ENCODE measurements around the gene NR1H3. TPM values are rescaled to one million over a fixed set of nuclear protein-coding genes. Genes with fewer than 3 reads are reported as not detected.

The NR1H3 gene
- polyA plus RNA-seq, 1 of the 3 experiments (the other 2 are of a cell fraction) = 7.3 TPM

DNA sequence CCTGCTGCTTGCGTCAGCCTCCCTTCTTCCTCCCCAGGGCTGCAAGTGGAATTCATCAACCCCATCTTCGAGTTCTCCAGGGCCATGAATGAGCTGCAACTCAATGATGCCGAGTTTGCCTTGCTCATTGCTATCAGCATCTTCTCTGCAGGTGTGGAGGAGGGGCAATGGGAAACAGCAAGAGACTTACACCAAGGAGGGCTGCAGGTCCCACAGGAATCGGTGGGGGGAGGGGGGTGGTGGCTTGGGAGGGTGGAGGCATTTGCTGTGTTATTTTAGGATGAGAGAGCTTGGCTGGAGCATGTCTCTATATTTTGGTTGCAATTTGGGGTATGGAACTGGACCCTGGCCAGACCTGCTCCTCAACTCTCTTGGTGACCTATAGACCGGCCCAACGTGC lies 10.1 kb downstream of the NR1H3 start:
- no peaks in the 10 kb centered on the region for H3K9me3 ChIP-seq
- WGBS (ENCODE audit: low lambda C conversion rate) = 98% methylated on average over 6 of the region's 6 CpGs
- no peak overlapping the region for H3K9ac ChIP-seq
- no peak overlapping the region for H3K4me3 ChIP-seq (ENCODE audit: low read depth in 2 of 2, low read length in 1 of 2)
- H3K4me2 ChIP-seq = no peak overlapping the region
- no peak overlapping the region for H2AFZ ChIP-seq (ENCODE audit: low read depth)
- no peaks in the 10 kb centered on the region for H3K9me2 ChIP-seq
- H3K4me1 ChIP-seq (ENCODE audit: control insufficient read depth in 1 of 2, insufficient read depth in 2 of 2, low read depth in 1 of 2, low read length in 1 of 2) = peaks cover 34 to 49% of the 10 kb centered on the region in 2 experiments
- ChIA-PET CTCF (interaction anchor here (1.1 to 1.8 kb wide), 5 partner anchors 8 to 115 kb away, joined by 4 to 15 read pairs (median 6); no protein-coding TSS in a partner anchor), POLR2A (no interaction called here)
- TF ChIP-seq TAF1 (IDR thresholded peaks at IDR 0.05; ENCODE audit: borderline replicate concordance, low read depth, low read length) (no peak), FOXJ3 (CRISPR knock-in tag; IDR thresholded peaks at IDR 0.05) (no peak)
- TF ChIP-seq, protein P1, sequence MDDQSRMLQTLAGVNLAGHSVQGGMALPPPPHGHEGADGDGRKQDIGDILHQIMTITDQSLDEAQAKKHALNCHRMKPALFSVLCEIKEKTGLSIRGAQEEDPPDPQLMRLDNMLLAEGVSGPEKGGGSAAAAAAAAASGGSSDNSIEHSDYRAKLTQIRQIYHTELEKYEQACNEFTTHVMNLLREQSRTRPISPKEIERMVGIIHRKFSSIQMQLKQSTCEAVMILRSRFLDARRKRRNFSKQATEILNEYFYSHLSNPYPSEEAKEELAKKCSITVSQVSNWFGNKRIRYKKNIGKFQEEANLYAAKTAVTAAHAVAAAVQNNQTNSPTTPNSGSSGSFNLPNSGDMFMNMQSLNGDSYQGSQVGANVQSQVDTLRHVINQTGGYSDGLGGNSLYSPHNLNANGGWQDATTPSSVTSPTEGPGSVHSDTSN (IDR thresholded peaks at IDR 0.05) = no peak
- TF ChIP-seq, protein P2, sequence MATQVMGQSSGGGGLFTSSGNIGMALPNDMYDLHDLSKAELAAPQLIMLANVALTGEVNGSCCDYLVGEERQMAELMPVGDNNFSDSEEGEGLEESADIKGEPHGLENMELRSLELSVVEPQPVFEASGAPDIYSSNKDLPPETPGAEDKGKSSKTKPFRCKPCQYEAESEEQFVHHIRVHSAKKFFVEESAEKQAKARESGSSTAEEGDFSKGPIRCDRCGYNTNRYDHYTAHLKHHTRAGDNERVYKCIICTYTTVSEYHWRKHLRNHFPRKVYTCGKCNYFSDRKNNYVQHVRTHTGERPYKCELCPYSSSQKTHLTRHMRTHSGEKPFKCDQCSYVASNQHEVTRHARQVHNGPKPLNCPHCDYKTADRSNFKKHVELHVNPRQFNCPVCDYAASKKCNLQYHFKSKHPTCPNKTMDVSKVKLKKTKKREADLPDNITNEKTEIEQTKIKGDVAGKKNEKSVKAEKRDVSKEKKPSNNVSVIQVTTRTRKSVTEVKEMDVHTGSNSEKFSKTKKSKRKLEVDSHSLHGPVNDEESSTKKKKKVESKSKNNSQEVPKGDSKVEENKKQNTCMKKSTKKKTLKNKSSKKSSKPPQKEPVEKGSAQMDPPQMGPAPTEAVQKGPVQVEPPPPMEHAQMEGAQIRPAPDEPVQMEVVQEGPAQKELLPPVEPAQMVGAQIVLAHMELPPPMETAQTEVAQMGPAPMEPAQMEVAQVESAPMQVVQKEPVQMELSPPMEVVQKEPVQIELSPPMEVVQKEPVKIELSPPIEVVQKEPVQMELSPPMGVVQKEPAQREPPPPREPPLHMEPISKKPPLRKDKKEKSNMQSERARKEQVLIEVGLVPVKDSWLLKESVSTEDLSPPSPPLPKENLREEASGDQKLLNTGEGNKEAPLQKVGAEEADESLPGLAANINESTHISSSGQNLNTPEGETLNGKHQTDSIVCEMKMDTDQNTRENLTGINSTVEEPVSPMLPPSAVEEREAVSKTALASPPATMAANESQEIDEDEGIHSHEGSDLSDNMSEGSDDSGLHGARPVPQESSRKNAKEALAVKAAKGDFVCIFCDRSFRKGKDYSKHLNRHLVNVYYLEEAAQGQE (IDR thresholded peaks at IDR 0.05; ENCODE audit: low read depth, low read length) = no peak
- H4K20me1 ChIP-seq (ENCODE audit: insufficient read depth) = peaks cover 24% of the 10 kb centered on the region
- peaks cover 23% of the 10 kb centered on the region for H3F3A ChIP-seq (replicated peaks; ENCODE audit: insufficient read depth)
- H3K79me2 ChIP-seq (ENCODE audit: insufficient read depth) = peaks cover 24% of the 10 kb centered on the region
- H3K27ac ChIP-seq (ENCODE audit: low read depth in 2 of 2, low read length in 1 of 2) = peak overlapping the region in 1 of 2 experiments; percentile 96; a peak in 2 of 4 replicates
- no peak for DNase-seq
- H3K36me3 ChIP-seq (replicated peaks in 1 of 2; ENCODE audit: control insufficient read depth in 1 of 2, insufficient read depth in 2 of 2, low read length in 1 of 2) = no peaks in the 10 kb centered on the region
- no peaks in the 10 kb centered on the region for H3K27me3 ChIP-seq (ENCODE audit: insufficient read depth)

DNA sequence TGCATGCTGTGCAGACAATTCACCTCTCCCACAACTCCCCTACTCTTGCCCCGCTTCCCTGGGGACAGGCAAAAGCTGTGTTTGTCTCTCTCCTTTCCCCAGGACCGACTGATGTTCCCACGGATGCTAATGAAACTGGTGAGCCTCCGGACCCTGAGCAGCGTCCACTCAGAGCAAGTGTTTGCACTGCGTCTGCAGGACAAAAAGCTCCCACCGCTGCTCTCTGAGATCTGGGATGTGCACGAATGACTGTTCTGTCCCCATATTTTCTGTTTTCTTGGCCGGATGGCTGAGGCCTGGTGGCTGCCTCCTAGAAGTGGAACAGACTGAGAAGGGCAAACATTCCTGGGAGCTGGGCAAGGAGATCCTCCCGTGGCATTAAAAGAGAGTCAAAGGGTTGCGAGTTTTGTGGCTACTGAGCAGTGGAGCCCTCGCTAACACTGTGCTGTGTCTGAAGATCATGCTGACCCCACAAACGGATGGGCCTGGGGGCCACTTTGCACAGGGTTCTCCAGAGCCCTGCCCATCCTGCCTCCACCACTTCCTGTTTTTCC lies 10.7 kb downstream of the NR1H3 start:
- Histone ChIP-seq H3K4me2 (peak overlapping the region; percentile 89), H3K27me3 (ENCODE audit: insufficient read depth) (no peaks in the 10 kb centered on the region), H3K9ac (peak overlapping the region; percentile 78; the same call in 1 of the 2 replicates), H2AFZ (ENCODE audit: low read depth) (peak overlapping the region; percentile 96), H3K36me3 (replicated peaks in 1 of 2; ENCODE audit: control insufficient read depth in 1 of 2, insufficient read depth in 2 of 2, low read length in 1 of 2) (no peaks in the 10 kb centered on the region), H3K4me1 (ENCODE audit: control insufficient read depth in 1 of 2, insufficient read depth in 2 of 2, low read depth in 1 of 2, low read length in 1 of 2) (peaks cover 34 to 49% of the 10 kb centered on the region in 2 experiments), H3F3A (replicated peaks; ENCODE audit: insufficient read depth) (peaks cover 23% of the 10 kb centered on the region), H3K27ac (ENCODE audit: low read depth in 2 of 2, low read length in 1 of 2) (peak overlapping the region; percentile 85 to 96), H3K79me2 (ENCODE audit: insufficient read depth) (peaks cover 30% of the 10 kb centered on the region), H3K9me3 (no peaks in the 10 kb centered on the region), H4K20me1 (ENCODE audit: insufficient read depth) (peaks cover 30% of the 10 kb centered on the region), H3K9me2 (no peaks in the 10 kb centered on the region), H3K4me3 (ENCODE audit: low read depth in 2 of 2, low read length in 1 of 2) (peak overlapping the region in 1 of 2 experiments; percentile 64; a peak in 2 of 4 replicates)
- 82% methylated on average over 13 of the region's 13 CpGs for WGBS (ENCODE audit: low lambda C conversion rate)
- CTCF ChIA-PET = interaction anchor here (1.1 to 1.8 kb wide), 5 partner anchors 9 to 115 kb away, joined by 4 to 15 read pairs (median 6); no protein-coding TSS in a partner anchor
- POLR2A ChIA-PET = no interaction called here
- no peak for TF ChIP-seq MXI1 (IDR thresholded peaks at IDR 0.05; ENCODE audit: low read depth, low read length)
- no peak for TF ChIP-seq SIN3A (IDR thresholded peaks at IDR 0.05; ENCODE audit: borderline replicate concordance, low read depth, low read length)
- TF ChIP-seq, protein P1 (IDR thresholded peaks at IDR 0.05) = no peak
- TF ChIP-seq FOXJ3 (CRISPR knock-in tag; IDR thresholded peaks at IDR 0.05) = 0 out of 2 replicates have a peak, but pooled peaks have one; percentile 10
- TF ChIP-seq, protein P3, sequence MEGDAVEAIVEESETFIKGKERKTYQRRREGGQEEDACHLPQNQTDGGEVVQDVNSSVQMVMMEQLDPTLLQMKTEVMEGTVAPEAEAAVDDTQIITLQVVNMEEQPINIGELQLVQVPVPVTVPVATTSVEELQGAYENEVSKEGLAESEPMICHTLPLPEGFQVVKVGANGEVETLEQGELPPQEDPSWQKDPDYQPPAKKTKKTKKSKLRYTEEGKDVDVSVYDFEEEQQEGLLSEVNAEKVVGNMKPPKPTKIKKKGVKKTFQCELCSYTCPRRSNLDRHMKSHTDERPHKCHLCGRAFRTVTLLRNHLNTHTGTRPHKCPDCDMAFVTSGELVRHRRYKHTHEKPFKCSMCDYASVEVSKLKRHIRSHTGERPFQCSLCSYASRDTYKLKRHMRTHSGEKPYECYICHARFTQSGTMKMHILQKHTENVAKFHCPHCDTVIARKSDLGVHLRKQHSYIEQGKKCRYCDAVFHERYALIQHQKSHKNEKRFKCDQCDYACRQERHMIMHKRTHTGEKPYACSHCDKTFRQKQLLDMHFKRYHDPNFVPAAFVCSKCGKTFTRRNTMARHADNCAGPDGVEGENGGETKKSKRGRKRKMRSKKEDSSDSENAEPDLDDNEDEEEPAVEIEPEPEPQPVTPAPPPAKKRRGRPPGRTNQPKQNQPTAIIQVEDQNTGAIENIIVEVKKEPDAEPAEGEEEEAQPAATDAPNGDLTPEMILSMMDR (IDR thresholded peaks at IDR 0.05) = no peak
- no peak for DNase-seq

All from SK-N-SH (cell line).